CD14-positive monocyte (primary cell): ENCODE data around the gene ATP11A. TPM values are rescaled to one million over a fixed set of nuclear protein-coding genes. Genes with fewer than 3 reads are reported as not detected.

Experiments used
- DNase-seq, 3 donors: peaks; one replicate each; pipeline ENCODE4 v3.0.0-alpha.2; 2011 to 2022
- H2AFZ ChIP-seq: 2 replicates; pipeline ENCODE4 v1.6.0; 2012; ENCODE audit warnings: mild to moderate bottlenecking, low read depth, low read length, inconsistent platforms; ENCODE audit not compliant: insufficient read depth, poor library complexity, severe bottlenecking
- H3K27ac ChIP-seq, 2 donors: 1 replicate in 1 of 2; 2 replicates in 1 of 2; pipeline ENCODE4 v1.5.1; 2012 to 2013; ENCODE audit warnings: low read length in 2 of 2, control low read depth in 1 of 2, inconsistent platforms in 1 of 2, low read depth in 1 of 2, mild to moderate bottlenecking in 1 of 2
- H3K27me3 ChIP-seq, 2 donors: one replicate each; pipeline versions ENCODE4 v1.6.0 to v1.6.1; 2011 to 2013; ENCODE audit warnings: low read length in 2 of 2; ENCODE audit not compliant: control insufficient read depth in 2 of 2, insufficient read depth in 2 of 2
- H3K36me3 ChIP-seq, 2 donors: replicated peaks in 1 of 2; 1 replicate in 1 of 2; 2 replicates in 1 of 2; pipeline versions ENCODE4 v1.5.1 to v1.6.1; 2012 to 2013; ENCODE audit warnings: low read length in 2 of 2, control low read depth in 1 of 2, inconsistent platforms in 1 of 2, mild to moderate bottlenecking in 1 of 2; ENCODE audit not compliant: insufficient read depth in 2 of 2, control insufficient read depth in 1 of 2
- H3K4me1 ChIP-seq, 2 donors: 1 replicate in 1 of 2; 2 replicates in 1 of 2; pipeline versions ENCODE4 v1.5.1 to v1.6.1; 2012 to 2013; ENCODE audit warnings: low read length in 2 of 2, control low read depth in 1 of 2, inconsistent platforms in 1 of 2, mild to moderate bottlenecking in 1 of 2, moderate library complexity in 1 of 2; ENCODE audit not compliant: insufficient read depth in 2 of 2, control insufficient read depth in 1 of 2
- H3K4me2 ChIP-seq: replicated peaks from 2 replicates; pipeline ENCODE3; 2012; ENCODE audit warnings: low read length, moderate library complexity, mild to moderate bottlenecking; ENCODE audit not compliant: poor library complexity, severe bottlenecking; ENCODE audit errors: extremely low read depth
- H3K4me3 ChIP-seq, 3 experiments: fragments of 200-600 bp in 1 of 3; sonication (generic) in 1 of 3; replicated peaks in 1 of 3; 1 replicate in 2 of 3; 2 replicates in 1 of 3; pipeline ENCODE4 v1.5.1; 2011 to 2013; ENCODE audit warnings: low read length in 3 of 3, mild to moderate bottlenecking in 3 of 3, control low read depth in 2 of 3, low read depth in 2 of 3, inconsistent platforms in 1 of 3, moderate library complexity in 1 of 3
- H3K79me2 ChIP-seq: 2 replicates; pipeline ENCODE4 v1.6.0; 2012; ENCODE audit warnings: mild to moderate bottlenecking, control low read depth, inconsistent platforms, low read length, moderate library complexity; ENCODE audit not compliant: insufficient read depth
- H3K9ac ChIP-seq: 2 replicates; pipeline ENCODE4 v1.6.0; 2017; ENCODE audit warnings: low read length, mild to moderate bottlenecking; ENCODE audit not compliant: insufficient read depth, poor library complexity, severe bottlenecking
- H3K9me3 ChIP-seq, 2 donors: replicated peaks in 1 of 2; 1 replicate in 1 of 2; 2 replicates in 1 of 2; pipeline versions ENCODE4 v1.5.1 to v1.6.1; 2012 to 2013; ENCODE audit warnings: low read length in 2 of 2, control low read depth in 1 of 2; ENCODE audit not compliant: control insufficient read depth in 1 of 2, insufficient read depth in 1 of 2
- H4K20me1 ChIP-seq: 2 replicates; pipeline ENCODE4 v1.6.0; 2012; ENCODE audit warnings: mild to moderate bottlenecking, low read length, control low read depth, moderate library complexity; ENCODE audit not compliant: insufficient read depth
- H3K27ac Mint-ChIP-seq, 7 donors: one replicate each; pipeline ENCODE4 v1.8.0; 2020; ENCODE audit warnings: mild to moderate bottlenecking in 7 of 7, mixed read lengths in 7 of 7, moderate library complexity in 6 of 7, inconsistent platforms in 2 of 7
- H3K27me3 Mint-ChIP-seq, 3 donors: one replicate each; pipeline ENCODE4 v1.8.0; 2021 to 2022; ENCODE audit warnings: low read depth in 3 of 3, mild to moderate bottlenecking in 3 of 3, mixed read lengths in 3 of 3, moderate library complexity in 3 of 3, inconsistent platforms in 1 of 3
- H3K36me3 Mint-ChIP-seq, 2 donors: one replicate each; pipeline ENCODE4 v1.8.0; 2020; ENCODE audit warnings: mixed read lengths in 2 of 2, inconsistent platforms in 1 of 2, mild to moderate bottlenecking in 1 of 2
- H3K4me1 Mint-ChIP-seq: one replicate; pipeline ENCODE4 v1.8.0; 2020; ENCODE audit warnings: mild to moderate bottlenecking, mixed read lengths
- H3K4me3 Mint-ChIP-seq, 2 donors: one replicate each; pipeline ENCODE4 v1.8.0; 2020; ENCODE audit warnings: mild to moderate bottlenecking in 2 of 2, mixed read lengths in 2 of 2, moderate library complexity in 1 of 2
- H3K9me3 Mint-ChIP-seq, 7 donors: one replicate each; pipeline ENCODE4 v1.8.0; 2020 to 2022; ENCODE audit warnings: mixed read lengths in 7 of 7, mild to moderate bottlenecking in 6 of 7, moderate library complexity in 6 of 7, inconsistent platforms in 2 of 7
- WGBS: methylation state at CpG from one replicate; pipeline ENCODE4 v1.1.5; 2013; ENCODE audit warnings: missing lambda C conversion rate; ENCODE audit not compliant: insufficient coverage; 5-methylcytosine and 5-hydroxymethylcytosine counted together
- intact Hi-C, 2 donors: fragments of 100-400 bp; cut with micrococcal nuclease; formaldehyde crosslinking; loops; one replicate each; pipeline versions ENCODE4 v1.15.0 to v1.15.1; 2023
- polyA plus RNA-seq, 3 donors: library from polyadenylated mRNA; depleted of rRNA in 1 of 3; unstranded in 2 of 3; stranded (reverse) in 1 of 3; fragments of 300-500 nt in 2 of 3; fragments of >200 nt in 1 of 3; fragmentation: Illumina TruSeq in 2 of 3; gene quantifications; 1 replicate in 2 of 3; 2 replicates in 1 of 3; pipeline ENCODE4 v1.2.3, GENCODE V29; 2012 to 2021
- TF ChIP-seq, protein P1 (sequence below): fragments of 200-600 bp; IDR thresholded peaks from one replicate; pipeline ENCODE4 v1.8.0; 2022; ENCODE audit warnings: antibody characterized with exemption, mild to moderate bottlenecking

ATP11A gene
- polyA plus RNA-seq, 3 donors = 7.2 to 45.4 (median 7.6) TPM

GRCh38 chr13:112912726-112913440 lies 223.0 kb downstream of the ATP11A start:
- H3K9me3 Mint-ChIP-seq = peaks cover 0 to 2% (median 0%) of the 10 kb centered on the region in 7 donors
- no peaks in the 10 kb centered on the region for H3K4me1 Mint-ChIP-seq
- Histone ChIP-seq H3K36me3 (no peaks in the 10 kb centered on the region), H3K9me3 (no peaks in the 10 kb centered on the region), H3K27me3 (no peaks in the 10 kb centered on the region), H3K27ac (no peak overlapping the region), H3K4me1 (no peaks in the 10 kb centered on the region), H2AFZ (no peak overlapping the region), H4K20me1 (no peaks in the 10 kb centered on the region), H3K79me2 (no peaks in the 10 kb centered on the region), H3K4me2 (no peak overlapping the region), H3K4me3 (no peak overlapping the region), H3K9ac (no peak overlapping the region)
- no peak overlapping the region for H3K27ac Mint-ChIP-seq
- peaks cover 1 to 5% (median 4%) of the 10 kb centered on the region in 3 donors for H3K27me3 Mint-ChIP-seq
- no peak overlapping the region for H3K4me3 Mint-ChIP-seq
- no peak for DNase-seq
- WGBS = no CpG with 5 or more reads among the region's 1 CpG
- TF ChIP-seq, protein P1, sequence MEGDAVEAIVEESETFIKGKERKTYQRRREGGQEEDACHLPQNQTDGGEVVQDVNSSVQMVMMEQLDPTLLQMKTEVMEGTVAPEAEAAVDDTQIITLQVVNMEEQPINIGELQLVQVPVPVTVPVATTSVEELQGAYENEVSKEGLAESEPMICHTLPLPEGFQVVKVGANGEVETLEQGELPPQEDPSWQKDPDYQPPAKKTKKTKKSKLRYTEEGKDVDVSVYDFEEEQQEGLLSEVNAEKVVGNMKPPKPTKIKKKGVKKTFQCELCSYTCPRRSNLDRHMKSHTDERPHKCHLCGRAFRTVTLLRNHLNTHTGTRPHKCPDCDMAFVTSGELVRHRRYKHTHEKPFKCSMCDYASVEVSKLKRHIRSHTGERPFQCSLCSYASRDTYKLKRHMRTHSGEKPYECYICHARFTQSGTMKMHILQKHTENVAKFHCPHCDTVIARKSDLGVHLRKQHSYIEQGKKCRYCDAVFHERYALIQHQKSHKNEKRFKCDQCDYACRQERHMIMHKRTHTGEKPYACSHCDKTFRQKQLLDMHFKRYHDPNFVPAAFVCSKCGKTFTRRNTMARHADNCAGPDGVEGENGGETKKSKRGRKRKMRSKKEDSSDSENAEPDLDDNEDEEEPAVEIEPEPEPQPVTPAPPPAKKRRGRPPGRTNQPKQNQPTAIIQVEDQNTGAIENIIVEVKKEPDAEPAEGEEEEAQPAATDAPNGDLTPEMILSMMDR = no peak
- intact Hi-C loops = no loop called here
- no peaks in the 10 kb centered on the region for H3K36me3 Mint-ChIP-seq

GRCh38 chr13:112916296-112916695 lies 226.5 kb downstream of the ATP11A start:
- Histone ChIP-seq H3K36me3 (no peaks in the 10 kb centered on the region), H3K4me2 (no peak overlapping the region), H4K20me1 (no peaks in the 10 kb centered on the region), H3K4me3 (no peak overlapping the region), H3K9me3 (no peaks in the 10 kb centered on the region), H3K4me1 (no peaks in the 10 kb centered on the region), H3K79me2 (no peaks in the 10 kb centered on the region), H3K27me3 (no peaks in the 10 kb centered on the region), H3K9ac (no peak overlapping the region), H2AFZ (no peak overlapping the region), H3K27ac (no peak overlapping the region)
- Mint-ChIP-seq H3K4me1 (no peaks in the 10 kb centered on the region), H3K27me3 (peaks cover 1 to 4% (median 4%) of the 10 kb centered on the region in 3 donors), H3K27ac (peak overlapping the region in 1 of 7 donors; percentile 68), H3K36me3 (no peaks in the 10 kb centered on the region), H3K4me3 (no peak overlapping the region), H3K9me3 (peaks cover 0 to 2% (median 0%) of the 10 kb centered on the region in 7 donors)
- DNase-seq = no peak
- 94% methylated on average over 13 of the region's 14 CpGs for WGBS
- TF ChIP-seq, protein P1 = no peak
- intact Hi-C loops = no loop called here
